Body of pancreas (tissue), 4 donors: ENCODE results near the gene IL16. TPM values are rescaled to one million over a fixed set of nuclear protein-coding genes. Genes with fewer than 3 reads are reported as not detected.
"Not testable (repeated sequence)": the region's sequence is repeated elsewhere in the genome, so short reads cannot be mapped to it uniquely, and the experiment has no call there.

Source experiments
- ATAC-seq: fragments of 150-250 bp; one replicate; pipeline ENCODE4 v1.9.1; 2016
- DNase-seq, 4 donors: peaks; one replicate each; pipeline ENCODE4 v3.0.0-alpha.2; 2019
- H3K27ac ChIP-seq, 4 donors: fragments of 200-600 bp; sonication (generic); 1 replicate in 3 of 4; 2 replicates in 1 of 4; pipeline versions ENCODE4 v1.5.1 to v1.6.1; 2016 to 2019; ENCODE audit warnings: mild to moderate bottlenecking in 1 of 4, mixed read lengths in 1 of 4, moderate library complexity in 1 of 4
- H3K27me3 ChIP-seq, 2 donors: fragments of 200-600 bp; sonication (generic); one replicate each; pipeline ENCODE4 v1.6.0; 2016; ENCODE audit warnings: mild to moderate bottlenecking in 1 of 2
- H3K36me3 ChIP-seq, 2 donors: fragments of 200-600 bp; sonication (generic); replicated peaks in 1 of 2; 2 replicates each; pipeline ENCODE4 v1.5.1; 2016; ENCODE audit warnings: low read depth in 2 of 2; ENCODE audit not compliant: insufficient read depth in 1 of 2
- H3K4me1 ChIP-seq: fragments of 200-600 bp; sonication (generic); one replicate; pipeline ENCODE4 v1.6.0; 2016
- H3K4me3 ChIP-seq, 2 donors: fragments of 200-600 bp; sonication (generic); 1 replicate in 1 of 2; 2 replicates in 1 of 2; pipeline ENCODE4 v1.5.1; 2016 to 2019
- H3K9me3 ChIP-seq, 3 donors: fragments of 200-600 bp; sonication (generic); 1 replicate in 2 of 3; 2 replicates in 1 of 3; pipeline ENCODE4 v1.5.1; 2016
- POLR2A ChIP-seq, 3 donors: fragments of 450-650 bp; IDR thresholded peaks; one replicate each; pipeline ENCODE4 v1.6.1; 2016; ENCODE audit warnings: antibody characterized with exemption in 3 of 3, mild to moderate bottlenecking in 2 of 3
- WGBS, 2 donors: methylation state at CpG; one replicate each; pipeline ENCODE4 v1.1.5; 2017; 5-methylcytosine and 5-hydroxymethylcytosine counted together
- intact Hi-C: fragments of 100-400 bp; cut with DNase I; formaldehyde crosslinking; loops from one replicate; pipeline ENCODE4 v1.15.1; 2023
- total RNA-seq, 2 donors: library from RNA; depleted of rRNA; stranded (reverse); fragments of >200 nt; gene quantifications; one replicate each; pipeline ENCODE4 v1.1.0, GENCODE V29; 2016
- TF ChIP-seq, protein P1 (sequence below), 7 experiments: fragments of 450-650 bp in 4 of 7; fragments of 200-600 bp in 3 of 7; sonication (generic) in 3 of 7; IDR thresholded peaks; one replicate each; pipeline ENCODE4 v1.5.1; 2016 to 2019; ENCODE audit warnings: antibody characterized with exemption in 7 of 7

Gene IL16
- total RNA-seq, 2 donors from 2014 or later, result 2.9 to 4.9 TPM

DNA sequence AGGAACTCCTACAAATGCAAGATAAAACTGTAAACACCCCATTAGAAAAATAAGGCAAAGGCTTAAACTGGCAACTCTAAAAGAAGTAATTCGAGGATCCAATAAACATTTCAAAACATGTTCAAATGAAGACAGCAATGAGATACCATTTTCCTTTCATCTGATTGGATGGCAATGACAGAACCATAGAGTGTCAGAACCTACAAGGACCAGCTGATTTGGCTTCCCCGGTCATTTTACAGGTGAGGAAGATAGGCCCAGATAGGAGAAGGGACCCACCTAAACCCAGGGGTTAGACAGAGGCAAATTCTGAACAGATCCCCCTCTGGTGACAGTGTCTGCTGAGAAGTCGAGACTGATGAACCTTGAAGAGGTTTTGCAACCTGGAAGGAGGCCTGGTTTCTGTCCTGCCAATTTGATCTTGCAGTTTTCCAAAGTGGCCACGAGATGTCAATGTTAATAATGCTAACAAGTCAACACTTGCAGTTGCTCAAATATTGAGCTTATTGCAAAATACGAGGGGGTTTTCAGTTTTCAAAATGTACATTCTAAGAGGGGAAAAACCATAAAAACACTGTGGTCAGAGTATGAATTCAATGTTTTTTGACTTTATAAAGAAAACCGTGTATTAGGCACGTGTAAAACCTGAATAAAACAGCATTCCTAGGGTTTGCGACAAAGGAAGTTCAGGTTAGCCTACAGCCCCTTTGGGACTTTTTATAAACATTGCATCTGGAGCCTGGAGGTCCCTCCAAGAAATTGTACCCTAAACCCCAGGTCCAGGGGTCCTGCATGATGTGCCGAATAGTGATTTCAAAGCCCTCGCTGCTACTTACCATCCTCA is 41.1 kb upstream of the IL16 start:
- H3K27ac ChIP-seq, result no peak overlapping the region
- peak; percentile 31 to 57 (median 49) for DNase-seq
- intact Hi-C loops, result loop anchor here (10.0 kb wide), 1 partner anchor 109 kb away; no protein-coding TSS in a partner anchor

DNA sequence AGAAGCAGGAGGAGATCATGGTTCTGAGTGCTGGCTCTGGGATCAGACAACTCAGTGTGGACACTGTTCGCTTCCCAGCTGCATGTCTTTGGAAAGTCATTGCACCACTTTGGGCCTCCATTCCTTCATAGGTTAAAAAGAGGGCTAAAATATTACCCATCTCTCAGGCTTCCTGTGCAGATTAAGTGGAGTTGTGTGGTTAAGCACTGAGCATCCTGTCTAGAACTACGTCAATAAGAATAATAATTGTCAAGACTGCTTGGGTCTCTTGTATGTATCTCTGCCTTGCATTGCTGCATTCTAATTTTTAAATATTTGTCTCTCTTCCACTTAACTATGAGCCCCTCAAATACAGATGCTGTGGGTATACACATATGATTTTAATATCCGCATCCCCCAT is 40.4 kb upstream of the IL16 start:
- TF ChIP-seq, protein P1, sequence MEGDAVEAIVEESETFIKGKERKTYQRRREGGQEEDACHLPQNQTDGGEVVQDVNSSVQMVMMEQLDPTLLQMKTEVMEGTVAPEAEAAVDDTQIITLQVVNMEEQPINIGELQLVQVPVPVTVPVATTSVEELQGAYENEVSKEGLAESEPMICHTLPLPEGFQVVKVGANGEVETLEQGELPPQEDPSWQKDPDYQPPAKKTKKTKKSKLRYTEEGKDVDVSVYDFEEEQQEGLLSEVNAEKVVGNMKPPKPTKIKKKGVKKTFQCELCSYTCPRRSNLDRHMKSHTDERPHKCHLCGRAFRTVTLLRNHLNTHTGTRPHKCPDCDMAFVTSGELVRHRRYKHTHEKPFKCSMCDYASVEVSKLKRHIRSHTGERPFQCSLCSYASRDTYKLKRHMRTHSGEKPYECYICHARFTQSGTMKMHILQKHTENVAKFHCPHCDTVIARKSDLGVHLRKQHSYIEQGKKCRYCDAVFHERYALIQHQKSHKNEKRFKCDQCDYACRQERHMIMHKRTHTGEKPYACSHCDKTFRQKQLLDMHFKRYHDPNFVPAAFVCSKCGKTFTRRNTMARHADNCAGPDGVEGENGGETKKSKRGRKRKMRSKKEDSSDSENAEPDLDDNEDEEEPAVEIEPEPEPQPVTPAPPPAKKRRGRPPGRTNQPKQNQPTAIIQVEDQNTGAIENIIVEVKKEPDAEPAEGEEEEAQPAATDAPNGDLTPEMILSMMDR (IDR thresholded peaks at IDR 0.05), result no peak
- TF ChIP-seq POLR2A (IDR thresholded peaks at IDR 0.05), result no peak
- H3K27me3 ChIP-seq, result no peaks in the 10 kb centered on the region
- H3K27ac ChIP-seq, result no peak overlapping the region
- H3K9me3 ChIP-seq, result no peaks in the 10 kb centered on the region
- no peak for ATAC-seq
- H3K36me3 ChIP-seq, result no peaks in the 10 kb centered on the region
- no peak for DNase-seq
- H3K4me3 ChIP-seq, result no peak overlapping the region
- WGBS, 2 donors, result 89 to 91% methylated on average over 3 of the region's 3 CpGs
- intact Hi-C loops, result loop anchor here (10.0 kb wide), 1 partner anchor 108 kb away; no protein-coding TSS in a partner anchor
- no peaks in the 10 kb centered on the region for H3K4me1 ChIP-seq

More for the DNA sequence above, 41.1 kb upstream of the IL16 start:
- ATAC-seq, result peak; percentile 68
- Histone ChIP-seq H3K27me3 (no peaks in the 10 kb centered on the region), H3K9me3 (no peaks in the 10 kb centered on the region), H3K4me1 (no peaks in the 10 kb centered on the region), H3K4me3 (no peak overlapping the region), H3K36me3 (no peaks in the 10 kb centered on the region)
- no peak for TF ChIP-seq POLR2A (IDR thresholded peaks at IDR 0.05)
- TF ChIP-seq, protein P1 (IDR thresholded peaks at IDR 0.05), result peak; percentile 19 to 75 (median 64)
- 36% methylated on average over 10 of the region's 10 CpGs for WGBS, 2 donors

DNA sequence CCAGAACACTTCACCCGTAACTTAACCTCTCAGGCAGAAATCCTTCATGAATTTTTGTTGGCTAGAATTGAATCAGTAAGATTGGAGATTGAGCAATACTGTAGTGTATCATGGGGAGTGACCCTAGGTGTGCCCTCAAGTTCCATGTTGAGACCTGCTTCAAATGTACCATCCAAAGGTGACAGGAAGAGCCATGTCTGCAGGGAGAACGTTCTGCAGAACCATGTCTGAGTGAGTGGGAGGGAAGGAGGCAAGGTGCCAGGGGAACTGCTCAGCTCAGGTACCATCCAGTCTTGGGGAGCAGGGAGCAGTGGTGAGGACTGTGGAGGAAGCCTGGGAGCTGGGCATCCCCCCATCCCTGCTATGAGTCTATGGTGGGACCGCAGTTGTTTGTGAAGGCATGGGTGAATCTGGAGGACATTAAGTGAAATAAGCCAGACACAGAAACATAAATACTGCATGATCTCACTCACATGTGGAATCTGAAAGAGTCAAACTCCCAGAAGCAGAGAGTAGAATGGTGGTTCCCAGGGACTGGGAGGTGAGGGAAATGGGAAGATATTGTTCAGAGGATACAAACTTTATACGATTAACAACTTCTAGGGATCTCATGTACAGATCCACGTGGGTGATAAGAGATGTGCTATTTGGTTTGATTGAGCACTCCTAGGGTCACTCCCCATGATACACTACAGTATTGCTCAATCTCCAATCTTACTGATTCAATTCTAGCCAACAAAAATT is 39.3 kb upstream of the IL16 start:
- intact Hi-C loops, result loop anchor here (10.0 kb wide), 1 partner anchor 107 kb away; no protein-coding TSS in a partner anchor
- H3K4me3 ChIP-seq, result no peak overlapping the region
- TF ChIP-seq POLR2A (IDR thresholded peaks at IDR 0.05), result no peak
- TF ChIP-seq, protein P1 (IDR thresholded peaks at IDR 0.05), result no peak
- 49 to 61% methylated on average over 5 of the region's 5 CpGs for WGBS, 2 donors
- H3K36me3 ChIP-seq, result no peaks in the 10 kb centered on the region
- no peak for DNase-seq
- no peak overlapping the region for H3K27ac ChIP-seq
- H3K4me1 ChIP-seq, result no peaks in the 10 kb centered on the region
- H3K9me3 ChIP-seq, result no peaks in the 10 kb centered on the region
- no peak for ATAC-seq
- no peaks in the 10 kb centered on the region for H3K27me3 ChIP-seq

DNA sequence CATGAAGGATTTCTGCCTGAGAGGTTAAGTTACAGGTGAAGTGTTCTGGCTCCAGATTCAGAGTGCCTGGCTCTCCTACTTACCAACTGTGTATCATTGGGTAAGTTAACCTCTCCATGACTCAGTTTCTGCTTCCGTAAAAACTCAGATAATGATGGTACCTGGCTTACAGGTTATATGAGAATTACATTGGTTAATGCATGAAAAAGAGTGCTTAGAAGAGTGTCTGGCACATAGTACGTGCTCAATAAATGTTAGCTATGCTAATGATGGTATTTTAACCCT is 38.8 kb upstream of the IL16 start:
- WGBS, 2 donors, result 92 to 98% methylated on average over 2 of the region's 2 CpGs
- no peak for DNase-seq
- intact Hi-C loops, result loop anchor here (10.0 kb wide), 1 partner anchor 107 kb away; no protein-coding TSS in a partner anchor

DNA sequence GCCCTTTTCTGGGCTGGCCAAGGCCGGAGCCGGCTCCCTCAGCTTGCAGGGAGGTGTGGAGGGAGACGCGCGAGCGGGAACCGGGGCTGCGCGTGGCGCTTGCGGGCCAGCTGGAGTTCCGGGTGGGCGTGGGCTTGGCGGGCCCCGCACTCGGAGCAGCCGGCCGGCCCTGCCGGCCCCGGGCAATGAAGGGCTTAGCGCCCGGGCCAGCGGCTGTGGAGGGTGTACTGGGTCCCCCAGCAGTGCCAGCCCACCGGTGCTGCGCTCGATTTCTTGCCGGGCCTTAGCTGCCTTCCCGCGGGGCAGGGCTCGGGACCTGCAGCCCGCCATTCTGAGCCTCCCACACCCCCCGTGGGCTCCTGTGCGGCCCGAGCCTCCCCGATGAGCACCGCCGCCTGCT is 38.1 kb upstream of the IL16 start:
- H3K4me1 ChIP-seq, H3K27me3 ChIP-seq, H3K4me3 ChIP-seq, H3K36me3 ChIP-seq, H3K27ac ChIP-seq, H3K9me3 ChIP-seq, DNase-seq, ATAC-seq: not testable (repeated sequence)
- 87 to 89% methylated on average over 6 to 36 of the region's 37 CpGs for WGBS, 2 donors
- intact Hi-C loops, result loop anchor here (10.0 kb wide), 1 partner anchor 106 kb away; no protein-coding TSS in a partner anchor

More for the DNA sequence above, 38.8 kb upstream of the IL16 start:
- Histone ChIP-seq H3K4me3 (no peak overlapping the region), H3K36me3 (no peaks in the 10 kb centered on the region), H3K9me3 (no peaks in the 10 kb centered on the region), H3K27me3 (no peaks in the 10 kb centered on the region), H3K27ac (no peak overlapping the region), H3K4me1 (no peaks in the 10 kb centered on the region)
- no peak for ATAC-seq
- TF ChIP-seq POLR2A (IDR thresholded peaks at IDR 0.05), result no peak
- TF ChIP-seq, protein P1 (IDR thresholded peaks at IDR 0.05), result no peak
